HG03520 (cell line): ENCODE data around the gene GDF9.

ENCODE experiments used
- ATAC-seq: cut with Tn5 transposase; IDR thresholded peaks from one replicate; pipeline ENCODE4 v1.9.1; 2021; ENCODE audit warnings: mild to moderate bottlenecking, moderate library complexity; ENCODE audit not compliant: unreplicated experiment

GDF9 gene

GRCh38 chr5:132866342-132867045, at the start of gene GDF9, which contains the start of gene UQCRQ:
GDF9 (minus strand) TSS chr5:132866469; CDS start chr5:132864533, 1,936 bp downstream.
UQCRQ (plus strand) TSS chr5:132866642; CDS start chr5:132866882, 240 bp downstream.
- ATAC-seq: peak; percentile 98

GRCh38 chr5:132915681-132916080, 49.4 kb upstream of the GDF9 start:
- no peak for ATAC-seq

- no peak for ATAC-seq
Measured at GRCh38 chr5:132909702-132910101, 43.4 kb upstream of the GDF9 start.

DNA sequence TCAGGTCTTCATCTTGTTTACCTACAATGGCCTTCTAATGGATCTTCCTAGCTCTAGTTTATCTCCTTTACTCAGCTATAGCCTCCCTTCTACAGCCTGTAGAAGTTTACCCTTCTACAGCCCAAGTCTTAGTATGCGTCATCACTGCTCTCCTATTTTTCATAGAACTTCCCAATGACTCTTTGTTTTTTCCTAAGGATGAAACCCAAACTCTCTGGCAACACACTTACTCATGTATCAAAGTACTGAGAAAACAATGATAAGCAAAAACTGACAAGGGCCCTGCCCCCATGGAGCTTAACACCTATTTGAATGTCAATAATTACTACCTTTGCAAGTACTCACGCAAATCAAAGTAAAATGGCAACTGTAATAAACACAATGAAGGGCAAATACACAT, 40.9 kb upstream of the GDF9 start:
- no peak for ATAC-seq

GRCh38 chr5:132905938-132906337, 39.7 kb upstream of the GDF9 start:
- no peak for ATAC-seq

DNA sequence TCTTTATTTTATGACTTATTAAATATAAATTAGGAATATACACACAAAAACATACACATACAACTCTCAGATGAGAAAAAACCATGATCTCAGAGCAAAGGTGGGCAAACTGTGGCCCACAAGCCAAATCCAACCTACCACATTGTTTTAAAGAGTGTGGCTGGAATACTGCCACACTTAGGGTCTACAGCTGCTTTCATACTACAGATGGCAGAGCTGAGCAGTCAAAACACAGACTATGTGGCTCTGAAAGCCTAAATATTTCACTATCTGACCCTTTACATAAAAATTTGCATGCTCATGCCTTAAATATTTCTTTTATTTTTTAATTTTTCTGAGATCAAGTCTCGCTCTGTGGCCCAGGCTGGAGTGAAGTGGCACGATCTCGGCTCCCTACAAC, 35.5 kb upstream of the GDF9 start:
- ATAC-seq: no peak

- ATAC-seq: no peak
Measured at GRCh38 chr5:132901036-132901435, 34.8 kb upstream of the GDF9 start.

DNA sequence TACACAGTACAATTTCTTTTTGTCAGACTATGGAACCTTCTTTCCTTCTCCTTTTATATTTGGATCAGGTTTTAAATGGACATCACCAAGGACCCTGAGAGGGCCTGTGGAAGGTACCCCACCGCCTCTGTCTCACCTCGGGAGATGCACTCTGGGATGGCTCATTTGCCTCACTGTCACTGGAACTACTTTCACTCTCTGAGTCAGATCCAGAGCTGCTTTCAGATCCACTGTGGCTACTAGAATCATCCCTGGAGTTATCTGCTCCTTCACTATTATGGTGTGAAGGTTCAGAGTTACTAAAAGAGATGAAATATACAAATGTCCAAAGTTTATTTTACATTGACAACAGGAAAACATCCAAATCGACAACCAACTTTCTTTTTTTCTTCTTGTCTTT, 31.8 kb upstream of the GDF9 start:
- ATAC-seq: no peak

DNA sequence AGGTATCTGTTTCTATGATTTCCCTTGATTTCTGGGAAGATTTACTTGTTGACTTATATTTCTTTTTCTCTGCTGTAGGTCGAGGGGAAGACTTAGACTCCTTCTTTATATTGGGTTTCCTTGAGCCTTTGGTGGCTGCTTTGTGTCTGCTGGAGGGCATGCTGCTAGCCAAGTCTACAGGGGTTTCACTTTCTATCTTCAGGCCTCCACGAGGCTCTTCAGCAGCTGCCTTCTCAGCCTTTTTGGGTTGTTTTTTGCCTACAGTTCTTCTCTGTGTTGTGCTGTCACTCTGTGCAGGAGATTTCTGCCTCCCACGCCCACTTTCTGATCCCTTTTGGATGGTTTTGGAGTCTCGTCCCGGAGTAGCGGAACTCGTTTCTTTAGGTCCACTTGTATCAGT, 30.4 kb upstream of the GDF9 start:
- ATAC-seq: no peak

GRCh38 chr5:132895719-132896305, 29.5 kb upstream of the GDF9 start:
- no peak for ATAC-seq

GRCh38 chr5:132890817-132891216, 24.5 kb upstream of the GDF9 start:
- ATAC-seq: no peak

DNA sequence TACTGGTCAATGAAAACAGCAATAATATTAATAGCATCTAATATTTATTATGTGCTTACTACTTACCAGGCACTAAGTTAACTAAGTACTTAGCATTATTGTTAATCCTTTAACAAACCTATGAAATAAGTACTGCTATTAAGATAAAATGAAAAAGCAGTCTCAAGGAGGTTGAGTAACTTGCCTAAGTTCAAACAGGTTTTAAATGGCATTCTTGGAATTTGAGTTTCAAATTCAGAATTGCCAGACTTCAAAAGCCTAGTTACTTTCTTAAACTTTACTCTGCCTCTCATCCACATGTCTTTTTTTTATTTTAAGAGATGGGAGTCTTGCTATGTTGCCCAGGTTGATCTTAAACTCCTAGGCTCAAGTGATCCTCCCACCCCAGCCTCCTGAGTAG, 23.2 kb upstream of the GDF9 start:
- ATAC-seq: no peak

DNA sequence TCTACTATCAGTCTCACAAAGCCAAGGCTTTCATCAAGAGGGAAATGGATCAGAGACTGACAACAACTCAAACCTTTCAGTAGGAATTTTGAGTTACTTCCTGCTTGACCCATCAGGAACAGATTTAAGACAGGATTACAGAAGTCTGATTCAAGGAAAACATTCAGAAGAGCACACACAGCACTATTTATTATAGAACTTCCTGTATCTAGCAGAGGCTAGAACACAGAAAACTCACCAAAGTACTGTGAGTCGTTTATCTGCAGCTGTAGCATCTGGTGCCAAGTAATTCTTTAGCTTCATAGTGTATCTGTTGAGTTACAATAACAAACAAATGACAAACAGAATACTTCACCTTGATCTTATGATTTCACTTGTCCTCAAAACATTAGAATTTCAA, 21.0 kb upstream of the GDF9 start:
- ATAC-seq: no peak

GRCh38 chr5:132886064-132886823, 20.0 kb upstream of the GDF9 start:
- no peak for ATAC-seq

DNA sequence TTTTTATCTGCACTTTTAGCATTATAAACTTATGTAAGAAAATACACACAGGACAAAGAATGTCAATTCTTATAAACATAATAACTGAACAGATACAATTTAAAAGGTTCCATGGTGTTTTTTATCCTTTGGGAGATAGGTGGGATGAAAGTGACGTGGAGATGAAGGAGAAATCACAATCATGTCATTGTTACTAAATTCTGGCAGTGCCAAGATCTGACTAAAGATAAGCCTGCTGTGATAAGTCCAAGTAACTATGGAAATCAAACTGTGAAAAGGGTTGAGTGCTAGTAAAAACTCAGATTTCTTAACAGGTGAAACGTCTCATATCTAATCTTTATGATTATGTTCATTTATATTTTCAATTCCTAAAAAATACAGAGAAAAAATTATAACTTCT, 18.3 kb upstream of the GDF9 start:
- no peak for ATAC-seq

DNA sequence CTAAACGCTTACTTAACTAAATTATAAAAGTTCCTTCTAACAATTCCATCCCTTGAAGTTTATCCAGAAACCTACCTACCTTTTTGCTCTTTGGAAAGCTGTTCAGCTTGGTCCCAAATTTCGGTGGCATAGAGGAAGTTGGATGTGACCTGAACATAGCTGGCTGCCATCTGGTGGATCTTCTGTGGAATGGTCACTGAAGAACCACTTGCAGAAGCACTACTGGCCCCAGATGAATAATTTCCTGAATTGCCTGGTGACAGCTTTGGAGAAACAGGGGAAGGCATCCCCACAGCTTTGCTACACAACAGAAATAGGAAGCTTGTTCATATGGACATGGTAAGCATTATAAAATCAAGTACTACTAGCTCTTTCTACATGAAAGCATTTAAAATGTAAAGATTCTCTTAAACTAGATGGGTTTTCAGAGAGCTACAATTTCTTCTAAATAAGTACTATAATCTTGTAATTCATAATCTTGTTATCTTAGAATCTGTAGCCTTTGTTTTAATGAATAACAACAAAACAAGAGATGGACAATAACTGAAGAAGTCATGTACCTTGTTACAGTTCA, 17.1 kb upstream of the GDF9 start:
- ATAC-seq: no peak

DNA sequence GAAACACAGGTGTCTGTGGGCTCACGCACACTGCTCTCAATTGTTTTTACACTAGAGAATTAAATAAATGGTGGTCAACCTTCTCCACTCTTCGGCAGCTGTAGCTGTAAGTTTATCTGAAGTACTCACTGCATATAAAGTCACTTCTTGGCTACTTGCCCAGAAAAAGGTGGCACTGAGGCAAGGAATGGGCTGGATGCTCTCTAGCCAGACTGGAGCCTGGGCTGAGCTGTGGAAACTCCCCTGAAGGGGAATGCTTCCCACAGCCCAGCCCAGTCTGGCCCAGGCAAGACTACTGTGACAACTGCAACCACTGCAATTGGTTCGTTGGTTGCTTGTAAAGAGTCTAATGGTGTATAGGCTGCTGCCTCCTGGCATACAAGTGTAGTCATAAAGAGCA, 11.7 kb upstream of the GDF9 start:
- no peak for ATAC-seq

DNA sequence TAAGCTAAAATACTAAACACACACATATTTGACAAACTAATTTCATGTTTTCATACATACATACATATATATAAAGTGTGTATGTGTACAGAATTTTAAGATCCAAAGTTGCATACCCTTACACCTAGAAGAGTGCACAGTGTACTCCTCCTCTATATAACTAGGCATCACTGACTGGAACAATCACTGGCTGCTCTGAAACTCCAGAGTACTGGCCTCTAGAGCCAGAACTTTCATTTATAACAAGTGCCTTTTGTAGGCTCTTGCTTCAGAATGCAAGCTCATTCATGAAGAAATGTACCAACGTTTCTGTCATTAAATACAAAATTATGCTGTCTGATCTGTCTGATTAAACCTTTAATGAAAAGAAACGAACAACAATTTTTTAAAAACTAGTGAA, 11.2 kb upstream of the GDF9 start:
- no peak for ATAC-seq

DNA sequence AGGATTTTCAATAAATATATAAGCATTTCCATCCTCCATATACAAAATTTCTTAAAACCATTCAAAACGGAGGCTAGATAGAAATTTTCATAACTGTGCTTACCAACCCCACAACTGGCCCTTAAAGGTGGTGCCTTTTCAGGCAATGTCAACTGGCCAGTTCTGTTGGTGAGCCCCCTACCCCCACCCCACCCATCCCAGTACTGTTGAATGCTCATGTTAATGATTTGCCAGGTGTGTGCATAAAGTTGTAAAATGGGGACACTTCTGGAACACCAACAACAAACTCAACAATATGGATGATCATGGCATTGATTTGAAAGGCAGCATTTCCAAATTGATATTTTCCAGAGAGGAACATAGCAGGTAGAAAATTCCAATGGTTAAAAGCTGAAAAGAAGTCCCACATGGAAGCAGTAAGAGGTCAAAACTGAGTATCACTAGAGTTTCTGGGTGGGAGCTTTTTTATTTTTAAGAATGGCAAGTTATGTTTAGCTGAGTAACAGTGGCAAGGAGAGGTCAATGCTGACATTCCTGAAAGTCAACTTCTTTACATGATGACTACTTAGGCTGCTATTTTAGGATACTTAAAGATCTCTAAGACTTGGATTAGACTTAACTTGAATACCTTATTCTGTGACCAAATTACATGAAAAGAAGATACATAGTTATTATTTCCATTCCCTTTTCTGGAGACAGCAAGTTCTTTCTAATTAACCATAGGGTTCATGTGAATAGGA, 9.9 kb upstream of the GDF9 start:
- no peak for ATAC-seq

- no peak for ATAC-seq
Measured at GRCh38 chr5:132873930-132874271, 7.6 kb upstream of the GDF9 start.
